DMS79 treated with DMSO at 0.1 percent for 48 hours (cell line): ENCODE results near the gene USP1.

Experiments used
- DNase-seq: peaks from one replicate; lab custom pipeline; 2025; lab: John Stamatoyannopoulos, UW

USP1 gene, protein sequence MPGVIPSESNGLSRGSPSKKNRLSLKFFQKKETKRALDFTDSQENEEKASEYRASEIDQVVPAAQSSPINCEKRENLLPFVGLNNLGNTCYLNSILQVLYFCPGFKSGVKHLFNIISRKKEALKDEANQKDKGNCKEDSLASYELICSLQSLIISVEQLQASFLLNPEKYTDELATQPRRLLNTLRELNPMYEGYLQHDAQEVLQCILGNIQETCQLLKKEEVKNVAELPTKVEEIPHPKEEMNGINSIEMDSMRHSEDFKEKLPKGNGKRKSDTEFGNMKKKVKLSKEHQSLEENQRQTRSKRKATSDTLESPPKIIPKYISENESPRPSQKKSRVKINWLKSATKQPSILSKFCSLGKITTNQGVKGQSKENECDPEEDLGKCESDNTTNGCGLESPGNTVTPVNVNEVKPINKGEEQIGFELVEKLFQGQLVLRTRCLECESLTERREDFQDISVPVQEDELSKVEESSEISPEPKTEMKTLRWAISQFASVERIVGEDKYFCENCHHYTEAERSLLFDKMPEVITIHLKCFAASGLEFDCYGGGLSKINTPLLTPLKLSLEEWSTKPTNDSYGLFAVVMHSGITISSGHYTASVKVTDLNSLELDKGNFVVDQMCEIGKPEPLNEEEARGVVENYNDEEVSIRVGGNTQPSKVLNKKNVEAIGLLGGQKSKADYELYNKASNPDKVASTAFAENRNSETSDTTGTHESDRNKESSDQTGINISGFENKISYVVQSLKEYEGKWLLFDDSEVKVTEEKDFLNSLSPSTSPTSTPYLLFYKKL

DNA sequence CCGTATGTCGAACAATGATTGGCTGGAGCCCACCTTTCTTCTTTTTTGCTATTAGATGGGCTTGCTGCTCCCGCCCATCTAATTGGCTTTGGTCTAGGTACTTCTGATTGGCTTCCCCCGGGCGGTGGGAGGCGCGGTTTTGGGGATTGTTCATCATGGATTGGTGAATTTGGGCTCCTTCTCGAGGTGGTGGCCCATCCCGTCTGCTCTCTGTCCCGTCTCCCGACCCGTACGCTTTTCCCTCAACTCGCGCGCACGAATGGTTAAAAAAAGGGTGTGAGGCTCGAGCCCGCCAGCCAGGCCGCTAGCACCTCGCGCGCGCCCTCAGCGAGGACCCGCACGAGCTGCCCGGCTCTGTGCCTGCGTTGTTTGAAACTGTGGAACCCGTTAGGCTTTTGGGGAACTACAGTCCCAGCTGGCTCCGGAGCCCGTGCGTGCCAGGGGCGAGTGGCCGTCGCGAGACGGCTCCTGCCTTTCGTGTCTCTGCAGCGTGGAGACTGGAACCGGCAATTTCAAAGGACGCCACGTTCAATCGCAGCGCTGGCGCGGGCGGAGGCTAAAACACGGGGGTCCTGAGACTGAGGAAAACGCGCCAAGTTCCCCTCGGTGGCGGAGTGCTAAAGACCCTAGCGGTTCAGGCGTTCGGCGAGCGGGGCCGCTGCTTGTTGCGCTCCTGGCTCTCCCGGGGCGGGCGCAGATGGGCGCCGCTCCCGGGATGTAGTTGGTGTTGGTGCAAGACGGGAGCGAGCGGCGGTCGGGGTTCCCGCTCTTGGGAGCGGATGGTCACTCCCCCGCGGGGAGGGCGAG lies at the start of gene USP1:
Gene USP1, plus strand, starts transcription at position 584 of the 807 bp plus-strand sequence. CDS start 2,819 bp downstream, outside the sequence.
- peak; percentile 100 for DNase-seq

DNA sequence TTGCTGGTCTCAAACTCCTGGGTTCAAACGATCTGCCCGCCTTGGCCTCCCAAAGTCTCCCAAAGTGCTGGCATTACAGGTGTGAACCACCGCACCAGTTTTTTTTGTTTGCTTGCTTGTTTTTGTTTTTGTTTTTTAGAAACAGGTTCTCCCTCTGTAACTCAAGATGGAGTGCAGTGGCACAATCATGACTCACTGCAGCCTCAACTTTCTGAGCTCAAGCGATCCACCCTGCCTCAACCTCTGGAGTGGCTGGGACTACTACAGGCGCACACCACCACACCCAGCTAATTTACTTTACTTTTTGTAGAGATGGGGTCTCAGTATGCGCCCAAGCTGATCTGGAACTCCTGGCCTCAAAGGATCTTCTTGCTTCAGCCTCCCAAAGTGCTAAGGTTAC lies 47.3 kb upstream of the USP1 start:
- no peak for DNase-seq

DNA sequence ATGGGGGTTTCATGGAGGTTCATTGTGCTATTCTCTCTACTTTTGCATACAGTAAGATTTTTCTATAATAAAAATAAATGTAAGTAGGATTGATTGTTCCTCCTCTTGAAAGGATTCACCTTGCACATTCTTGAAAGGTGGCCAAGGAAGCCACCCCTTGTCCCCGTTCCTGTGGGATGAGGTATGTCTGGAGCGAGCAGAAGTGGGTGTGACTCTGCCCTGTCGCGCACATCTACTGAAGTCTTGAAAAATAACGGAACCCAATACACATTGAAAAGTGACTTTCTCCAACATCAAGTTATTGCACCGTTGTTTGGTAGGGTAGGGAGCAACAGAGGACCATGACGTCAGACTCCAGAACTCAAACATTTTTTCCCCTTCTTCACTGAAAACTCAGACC lies 46.8 kb upstream of the USP1 start:
- no peak for DNase-seq

DNA sequence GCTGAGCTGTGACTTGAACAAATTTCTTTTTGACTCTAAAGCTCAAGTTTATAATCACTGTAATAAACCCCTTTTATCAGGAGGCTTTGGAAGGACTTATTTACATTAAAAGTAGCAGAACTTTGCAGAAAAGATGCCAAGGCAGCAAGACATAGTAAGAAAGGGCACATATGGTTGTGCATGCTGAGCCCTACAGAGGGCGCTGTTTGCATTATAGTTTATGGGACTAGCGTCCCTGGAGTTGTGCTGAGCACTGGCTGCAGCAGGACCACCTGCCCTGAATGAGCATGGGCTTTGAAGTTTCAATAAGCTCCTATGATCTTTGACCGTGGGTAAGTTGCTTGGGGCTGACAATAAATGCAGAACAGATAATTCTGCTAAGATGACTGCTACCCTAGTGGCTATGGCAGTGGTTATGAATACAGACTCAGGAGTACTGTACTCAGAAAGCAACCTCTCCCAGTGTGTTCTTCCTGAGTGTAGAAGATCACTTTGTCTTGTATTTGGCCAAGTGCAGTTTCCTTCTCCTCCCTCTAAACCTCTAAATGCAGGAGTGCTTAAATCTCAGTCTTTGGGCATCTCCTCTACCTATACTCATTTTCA lies 45.4 kb upstream of the USP1 start:
- no peak for DNase-seq

DNA sequence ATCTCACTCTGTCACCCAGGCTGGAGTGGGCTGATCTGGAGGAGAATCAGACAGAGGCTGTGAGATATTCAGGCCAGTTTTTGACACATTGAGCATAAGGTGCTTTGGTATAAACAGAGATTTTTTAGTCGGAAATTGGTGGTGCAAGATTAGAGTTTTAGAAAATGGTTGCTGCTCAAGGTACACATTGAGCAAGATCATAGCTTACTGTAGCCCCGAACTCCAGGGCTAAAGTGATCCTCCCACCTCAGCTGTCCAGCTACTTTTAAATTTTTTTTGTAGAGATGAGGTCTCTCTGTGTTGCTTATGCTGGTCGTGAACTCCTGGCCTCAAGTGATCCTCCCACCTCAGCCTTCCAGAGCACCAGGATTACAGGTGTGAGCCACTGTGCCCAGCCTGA lies 43.9 kb upstream of the USP1 start:
- no peak for DNase-seq

DNA sequence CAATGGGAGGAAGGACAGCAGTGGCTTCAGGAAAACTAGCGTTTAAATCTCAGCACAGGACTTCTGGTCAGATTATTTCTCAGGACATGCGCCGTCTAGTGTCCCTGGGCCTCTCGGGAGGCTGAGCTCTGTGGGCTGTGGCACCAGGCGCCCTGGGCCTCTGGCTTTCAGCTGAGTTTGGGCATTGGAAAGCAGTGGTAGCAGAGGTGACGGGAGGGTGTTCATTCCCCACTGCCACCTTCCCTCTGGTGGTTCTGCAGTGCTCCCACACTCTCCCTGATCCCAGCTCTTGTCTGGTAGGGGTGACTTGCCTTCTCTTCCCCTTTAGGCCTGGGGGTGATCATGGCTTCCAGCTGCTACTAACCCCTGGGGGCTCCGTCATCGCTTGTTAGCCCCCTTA lies 42.2 kb upstream of the USP1 start:
- no peak for DNase-seq

DNA sequence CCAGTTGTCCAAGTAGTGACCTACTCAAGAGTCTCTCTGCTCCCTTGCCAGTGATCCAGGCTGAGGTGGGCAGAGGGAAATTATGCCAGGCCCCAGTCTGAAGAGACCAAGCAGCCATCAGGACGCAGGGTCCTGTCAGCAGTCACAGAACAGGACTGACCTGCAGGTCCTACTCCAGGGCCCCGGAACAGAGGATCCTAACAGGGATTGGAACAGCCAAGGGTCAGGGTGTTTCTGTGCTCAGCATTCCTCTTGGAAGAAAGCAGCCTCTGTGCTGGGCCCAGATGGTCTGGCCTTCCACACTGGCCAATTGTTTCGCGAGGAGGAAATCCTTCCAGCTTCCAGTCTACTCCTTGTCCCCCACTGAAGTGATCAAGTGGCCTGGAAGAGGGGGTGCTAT lies 41.6 kb upstream of the USP1 start:
- no peak for DNase-seq

DNA sequence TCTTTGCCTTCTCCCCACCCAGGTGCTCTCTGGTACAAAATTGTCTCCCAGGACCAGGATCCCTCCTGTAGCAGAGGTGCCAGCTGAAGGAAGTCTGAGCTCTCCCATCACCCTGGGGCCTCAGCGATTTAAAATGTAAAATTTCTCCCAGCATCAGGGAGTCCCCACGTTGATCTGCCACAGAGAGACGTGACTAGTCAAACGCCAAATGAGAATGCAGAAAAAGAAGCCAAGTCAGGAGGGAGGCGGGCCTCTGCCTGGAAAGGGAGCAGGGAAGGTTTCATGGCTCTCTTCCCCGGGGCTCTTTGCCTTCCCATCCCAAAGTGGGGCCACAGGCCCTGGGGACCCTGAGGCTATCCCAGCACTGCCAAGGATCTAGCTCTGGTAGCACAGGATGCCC lies 40.0 kb upstream of the USP1 start:
- DNase-seq: no peak

DNA sequence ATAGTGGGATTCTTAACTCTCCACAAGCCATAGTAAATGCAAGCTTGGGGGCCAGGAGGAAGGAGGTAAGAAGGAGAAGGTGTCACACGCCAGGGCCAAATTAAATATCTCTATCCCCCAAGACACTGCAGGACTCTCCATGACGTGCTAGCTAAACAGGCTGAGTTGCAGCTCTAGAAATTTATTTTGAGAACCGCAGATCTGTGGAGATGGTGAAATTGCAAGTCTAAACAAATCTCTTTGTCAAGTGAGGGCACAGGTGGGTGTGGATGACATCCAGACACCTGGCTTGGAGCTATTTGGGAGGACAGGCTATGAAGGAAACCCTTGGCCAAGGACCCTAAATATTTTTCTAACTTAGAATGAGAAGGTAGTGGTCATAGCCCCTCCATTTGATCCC lies 39.5 kb upstream of the USP1 start:
- no peak for DNase-seq

DNA sequence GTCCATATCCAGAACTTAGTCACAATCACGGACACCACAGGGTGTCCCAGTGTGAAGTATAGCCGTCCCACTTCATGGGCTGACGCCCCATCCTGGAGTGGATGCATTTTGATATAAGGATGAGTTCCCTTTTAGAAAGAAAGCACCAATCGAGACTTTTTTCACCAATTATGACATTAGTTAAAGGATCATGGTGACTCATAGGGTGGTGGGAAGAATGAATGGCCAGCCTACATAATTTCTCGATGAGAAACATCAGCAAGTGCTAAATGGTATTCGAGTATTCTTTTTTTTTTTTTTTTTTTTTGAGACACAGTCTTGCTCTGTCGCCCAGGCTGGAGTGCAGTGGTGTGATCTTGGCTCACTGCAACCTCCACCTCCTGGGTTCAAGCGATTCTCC lies 38.5 kb upstream of the USP1 start:
- no peak for DNase-seq

DNA sequence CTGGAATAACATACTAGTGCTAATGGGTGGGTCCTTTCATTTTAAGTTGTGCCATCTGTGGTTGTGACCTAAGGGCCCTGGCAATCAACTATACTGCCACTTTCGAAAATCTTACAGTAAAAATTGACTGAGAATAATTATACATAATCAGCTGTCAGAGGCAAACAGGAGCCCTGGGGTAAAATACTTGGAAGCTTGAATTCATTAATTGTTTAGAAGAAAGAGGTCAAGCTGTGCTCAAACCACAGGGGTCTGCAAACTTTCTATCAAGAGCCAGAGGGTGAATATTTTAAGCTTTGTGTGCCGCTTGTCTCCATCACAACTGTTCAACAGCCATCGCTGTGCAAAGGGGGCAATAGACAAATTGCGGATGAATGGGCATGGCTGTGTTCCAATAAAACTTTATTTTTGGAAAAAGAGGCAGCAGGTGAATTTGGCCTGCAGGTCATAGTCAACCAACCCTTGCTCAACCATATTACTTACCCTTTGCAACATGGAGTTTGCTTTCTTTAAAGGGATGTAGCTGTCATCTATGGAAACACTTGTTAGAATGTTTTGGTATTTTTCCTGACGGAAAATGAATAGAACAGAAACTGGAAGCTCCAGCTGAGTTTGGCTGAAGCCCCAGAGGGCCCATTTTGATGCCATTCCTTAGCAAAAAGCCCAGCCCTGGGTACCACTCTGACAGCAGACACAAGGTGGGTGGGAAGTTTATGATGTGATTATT lies 35.7 kb upstream of the USP1 start:
- DNase-seq: peak; percentile 41

DNA sequence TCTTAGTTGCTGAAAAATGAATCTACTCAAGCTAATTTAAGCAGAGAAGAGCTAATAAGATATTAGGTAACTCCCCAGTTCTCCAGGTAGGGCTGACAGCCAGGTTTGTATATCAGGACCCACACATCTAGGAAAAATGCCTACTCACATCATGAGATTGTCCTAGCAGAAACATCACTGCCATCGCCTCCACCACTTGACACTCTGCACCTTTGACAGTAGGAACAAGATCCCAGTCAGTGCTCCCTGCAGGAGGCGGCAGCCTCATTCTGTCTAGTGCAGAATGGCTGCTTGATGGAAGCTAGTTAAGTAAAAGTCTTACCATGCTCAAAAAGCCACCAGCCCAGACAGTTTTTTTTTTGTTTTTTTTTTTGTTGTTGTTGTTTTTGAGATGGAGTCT lies 31.6 kb upstream of the USP1 start:
- DNase-seq: no peak

DNA sequence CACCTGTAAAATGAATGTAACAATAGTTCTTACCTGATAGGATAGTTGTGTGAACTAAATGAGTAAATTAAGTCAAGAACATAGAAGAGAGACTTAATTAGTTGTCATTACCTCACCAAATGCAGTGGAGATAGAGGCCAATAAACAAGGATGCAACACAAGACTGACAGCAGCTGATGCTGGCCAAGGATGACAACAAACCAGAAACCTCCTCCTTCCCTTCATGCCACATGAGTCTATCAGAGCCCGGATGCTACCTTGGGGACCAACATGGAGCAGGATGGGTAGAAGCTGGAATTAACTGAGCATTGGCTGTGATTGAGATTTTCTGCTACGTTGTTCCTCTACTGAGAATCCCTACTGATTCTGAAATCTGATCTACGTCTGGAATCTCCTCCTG lies 30.3 kb upstream of the USP1 start:
- DNase-seq: no peak

DNA sequence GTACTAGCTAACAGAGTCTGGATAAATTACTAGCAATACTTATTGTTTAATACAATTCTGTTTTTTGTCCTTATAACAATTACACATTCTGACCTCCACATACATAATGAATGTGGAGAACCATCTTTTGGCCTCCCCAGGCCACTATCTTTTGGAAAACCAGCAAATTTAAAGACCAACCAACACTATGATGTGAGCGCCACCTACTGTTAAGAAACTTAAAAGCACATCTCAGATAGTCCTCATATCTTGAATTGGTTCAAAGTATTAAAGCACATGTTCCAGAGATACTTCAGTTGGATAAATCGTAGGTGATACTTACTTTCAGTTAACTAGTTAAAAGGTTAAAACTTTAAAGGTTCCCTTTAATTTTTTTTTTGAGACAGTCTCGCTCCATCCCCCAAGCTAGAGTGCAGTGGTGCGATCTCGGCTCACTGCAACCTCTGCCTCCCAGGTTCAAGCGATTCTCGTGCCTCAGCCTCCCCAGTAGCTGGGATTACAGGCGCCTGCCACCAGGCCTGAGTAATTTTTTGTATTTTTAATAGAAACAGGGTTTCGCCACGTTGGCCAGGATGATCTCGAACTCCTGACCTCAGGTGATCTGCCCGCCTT lies 29.3 kb upstream of the USP1 start:
- peak; percentile 73 for DNase-seq

DNA sequence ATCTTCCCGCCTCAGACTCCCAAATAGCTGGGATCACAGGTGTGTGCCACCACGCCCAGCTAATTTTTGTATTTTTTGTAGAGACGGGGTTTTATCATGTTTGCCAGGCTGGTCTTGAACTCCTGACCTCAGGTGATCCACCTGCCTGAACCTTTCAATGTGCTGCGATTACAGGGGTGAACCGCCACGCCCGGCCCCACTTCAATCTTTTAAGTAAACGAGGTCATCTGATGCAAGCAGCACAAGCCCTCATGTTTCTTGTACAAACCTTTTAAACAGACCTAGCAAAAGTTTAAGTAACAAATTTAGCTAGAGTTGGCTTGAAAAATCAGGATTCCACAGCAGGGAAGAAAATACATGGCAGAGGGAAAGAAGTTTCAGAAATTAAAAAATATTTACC lies 21.2 kb upstream of the USP1 start:
- DNase-seq: no peak

DNA sequence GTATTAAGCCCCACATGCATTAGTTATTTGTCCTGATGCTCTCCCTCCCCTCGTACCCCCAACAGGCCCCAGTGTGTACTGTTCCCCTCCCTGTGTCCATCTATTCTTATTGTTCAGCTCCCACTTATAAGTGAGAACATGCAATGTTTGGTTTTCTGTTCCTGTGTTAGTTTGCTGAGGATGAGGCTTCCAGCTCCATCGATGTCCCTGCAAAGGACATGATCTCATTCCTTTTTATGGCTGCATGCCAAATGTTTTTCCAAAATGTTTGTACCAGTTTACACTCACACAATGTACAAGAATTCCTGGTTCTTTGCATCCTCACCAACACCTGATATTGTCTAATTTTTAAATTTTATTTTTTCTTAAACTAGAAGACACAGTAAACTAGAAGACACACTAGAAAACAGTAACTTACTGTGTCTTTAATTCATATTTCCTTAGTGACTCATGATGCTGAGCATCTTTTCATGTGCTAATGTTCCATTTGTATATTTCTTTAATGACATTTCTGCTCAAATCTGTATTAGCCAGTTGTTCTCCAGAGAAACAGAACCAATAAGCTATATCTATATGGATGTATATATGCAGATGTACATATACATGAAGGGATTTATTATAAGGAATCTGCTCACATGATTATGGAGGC lies 19.4 kb upstream of the USP1 start:
- DNase-seq: no peak

DNA sequence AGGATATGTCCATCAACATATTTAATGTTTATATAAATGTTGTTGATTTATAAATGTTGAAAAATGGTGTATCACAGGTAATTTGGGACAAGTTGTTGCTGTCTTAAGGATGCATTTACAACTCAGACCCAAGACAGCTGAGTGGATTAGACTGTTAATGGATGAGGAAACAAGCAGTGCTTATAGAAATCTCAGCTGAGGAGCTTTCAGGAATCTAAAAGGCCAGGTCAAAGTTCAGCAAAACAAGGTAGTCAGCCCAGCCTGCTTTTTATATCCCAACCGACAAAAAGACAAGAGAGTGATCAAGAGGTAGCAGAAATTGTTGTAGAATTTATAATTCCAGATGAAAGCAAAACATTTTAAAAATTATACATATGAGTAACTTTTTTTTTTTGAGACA lies 16.6 kb upstream of the USP1 start:
- DNase-seq: no peak

DNA sequence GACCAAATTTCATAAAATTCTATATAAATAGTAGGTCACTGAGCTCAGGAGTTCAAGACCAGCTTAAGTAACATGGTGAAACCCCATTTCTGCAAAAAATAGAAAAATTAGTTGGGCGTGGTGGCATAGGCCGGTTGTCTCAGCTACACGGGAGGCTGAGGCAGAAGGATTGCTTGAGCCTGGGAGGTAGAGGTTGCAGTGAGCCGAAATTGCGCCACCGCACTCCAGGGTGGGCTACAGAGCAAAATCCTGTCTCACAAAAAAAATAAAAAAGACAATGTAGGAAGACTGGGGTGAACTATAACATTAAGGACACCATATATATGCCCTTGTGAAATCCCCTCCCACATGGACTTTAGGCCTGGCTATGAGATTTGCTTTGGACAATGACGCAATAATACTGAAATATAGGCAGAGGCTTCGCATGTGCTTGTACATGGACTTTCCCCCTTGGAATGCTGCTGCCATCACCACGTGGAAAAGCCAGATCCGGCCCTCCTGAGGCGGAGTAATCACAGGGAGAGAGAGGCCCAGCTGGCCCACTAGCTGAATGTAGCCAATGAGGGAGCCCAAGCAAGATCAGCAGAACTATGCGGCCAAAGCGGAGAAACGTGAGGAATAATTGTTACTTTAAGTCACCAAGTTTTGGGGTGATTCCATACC lies 13.1 kb upstream of the USP1 start:
- DNase-seq: no peak

DNA sequence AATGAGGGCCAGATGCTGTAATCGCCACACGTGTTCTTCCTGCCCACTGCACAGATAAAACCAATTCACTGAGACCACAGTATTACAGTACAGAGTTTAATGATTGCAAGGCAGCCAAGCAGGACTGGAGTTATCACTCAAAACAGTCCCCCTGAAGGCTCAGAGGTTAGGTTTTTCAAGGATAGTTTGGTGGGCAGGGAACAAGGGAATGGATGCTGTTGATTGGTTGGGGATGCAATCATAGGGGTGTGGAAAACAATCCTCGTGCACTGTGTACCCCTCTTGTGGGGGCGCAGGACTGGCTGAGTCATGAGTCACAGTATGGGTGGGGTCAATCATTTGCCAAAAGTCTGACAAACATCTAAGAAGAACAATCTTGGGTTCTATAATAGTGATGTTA lies 12.4 kb upstream of the USP1 start:
- DNase-seq: no peak

DNA sequence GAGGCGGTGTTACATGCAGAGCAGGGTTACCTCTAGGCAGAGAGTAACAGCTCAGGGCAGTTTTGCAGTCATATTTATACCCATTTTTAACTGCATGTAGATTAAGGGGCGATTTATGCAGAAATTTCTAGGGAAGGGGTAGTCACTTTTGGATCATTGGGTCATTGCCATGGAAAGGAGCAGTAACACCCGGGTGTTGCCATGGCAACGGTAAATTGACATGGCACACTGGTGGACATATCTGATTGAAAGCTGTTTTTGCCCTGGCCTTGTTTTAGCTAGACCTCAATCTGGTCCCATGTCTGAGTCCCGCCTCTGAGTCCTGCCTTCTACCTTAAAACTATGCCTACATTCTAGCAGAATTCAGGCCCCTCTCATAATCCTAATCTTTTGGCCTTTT lies 11.8 kb upstream of the USP1 start:
- no peak for DNase-seq
